ENCODE data around the gene TAGLN2. TPM values are rescaled to one million over a fixed set of nuclear protein-coding genes. Genes with fewer than 3 reads are reported as not detected.

Gene TAGLN2
- total RNA-seq, result 228 and 615 TPM in 2 replicates

GRCh38 chr1:159924791-159925718 lies at the start of gene TAGLN2:
TSS of gene TAGLN2 (minus strand) at chr1:159925507. CDS start at chr1:159920509, 4,998 bp downstream.

GRCh38 chr1:159953536-159954515 lies 28.5 kb upstream of the TAGLN2 start, which contains the start of gene SLAMF9:
TSS of gene SLAMF9 (minus strand) at chr1:159954237. CDS start at chr1:159954137, 100 bp downstream.

DNA sequence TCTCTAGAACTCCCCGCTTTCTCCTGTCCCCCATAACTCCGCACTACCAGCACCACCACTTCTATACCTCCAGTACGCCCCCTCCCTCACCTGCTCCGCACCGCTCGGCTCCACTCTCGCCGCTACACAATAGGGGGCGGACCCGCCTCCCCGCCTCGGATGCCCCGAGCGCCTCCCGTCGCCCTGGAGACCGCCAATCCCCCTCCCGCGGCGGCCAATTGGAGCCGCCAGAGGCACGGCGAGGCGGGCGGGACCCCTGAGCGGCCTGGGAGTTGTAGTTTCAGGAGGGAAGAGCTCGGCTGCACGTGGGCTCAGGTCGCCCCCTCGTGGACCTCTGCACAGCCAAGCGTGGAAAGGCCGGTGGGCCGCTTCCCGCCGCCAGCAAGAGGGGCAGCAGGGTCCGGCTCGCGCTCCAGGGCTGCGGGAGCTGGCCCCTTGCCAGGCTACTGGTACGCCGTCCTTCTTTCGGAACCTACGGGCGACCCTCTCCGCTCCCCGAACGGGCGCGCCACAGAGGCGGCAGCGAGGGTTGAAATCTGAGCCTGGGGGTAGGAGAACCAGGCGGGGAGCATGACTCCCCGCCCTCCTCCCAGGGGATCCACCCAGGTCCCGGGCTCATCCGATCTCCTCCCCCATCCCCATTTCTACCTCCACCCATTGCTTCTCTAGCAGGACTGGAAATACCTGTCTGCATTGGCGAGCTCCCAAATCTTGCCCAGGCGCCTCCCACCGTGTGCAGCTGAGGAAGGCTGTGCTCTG lies 20.4 kb upstream of the TAGLN2 start, which contains the start of gene IGSF9:
TSS of gene IGSF9 (minus strand) at position 131 of the 759 bp plus-strand sequence. CDS start 2,159 bp downstream, outside the sequence.

DNA sequence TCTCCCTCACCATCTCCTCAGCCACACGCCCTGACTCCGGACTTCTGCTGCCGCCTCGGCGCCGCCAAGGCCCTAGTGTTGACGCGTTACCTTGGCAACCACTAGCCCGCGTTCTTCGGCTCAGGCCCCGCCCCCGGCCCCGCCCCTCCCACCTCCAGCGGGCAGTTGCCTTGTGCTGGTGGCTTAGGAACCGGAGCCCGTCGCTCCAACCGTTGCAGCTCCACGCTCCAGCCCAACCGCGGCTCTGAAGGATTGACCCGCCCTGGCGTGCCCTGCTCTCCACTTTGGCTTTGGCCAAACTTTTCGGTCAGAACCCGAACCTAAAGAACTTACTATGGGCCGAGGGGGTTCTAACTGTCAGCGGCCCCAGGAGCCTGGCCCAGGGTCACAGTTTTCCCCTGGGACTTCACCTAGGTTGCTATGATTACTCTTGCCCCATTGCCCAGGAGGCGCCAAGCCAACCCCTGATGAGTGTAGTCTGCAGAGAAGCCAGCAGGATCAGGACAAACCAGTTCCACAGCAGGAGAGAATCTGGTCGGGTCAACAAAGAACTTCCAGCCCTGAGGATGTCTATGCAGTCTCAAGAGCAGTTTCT lies 25.1 kb downstream of the TAGLN2 start, which contains the start of gene CFAP45:
TSS of gene CFAP45 (minus strand) at position 80 of the 595 bp plus-strand sequence. CDS start at position 13, 67 bp downstream.

Small RNAs within 50 kb of the gene (small RNA-seq; reads per million reads assigned to genes)
- gene MIR4259 (ENCODE audit: low replicate concordance), result not detected

Other genes starting within 250 kb of the TAGLN2 start
- gene CRP, start 210.9 kb downstream of the TAGLN2 start, total RNA-seq, result not detected in 2 replicates
- 0.88 and 11.3 TPM in 2 replicates for gene DUSP23, start 144.5 kb downstream of the TAGLN2 start, total RNA-seq
- gene FCRL6, start 123.1 kb downstream of the TAGLN2 start, total RNA-seq, result not detected in 2 replicates
- gene SLAMF8, start 98.6 kb downstream of the TAGLN2 start, total RNA-seq, result 0.72 TPM in 1 of 2 replicates, not detected in the other
- gene VSIG8, start 62.9 kb downstream of the TAGLN2 start, total RNA-seq, result 0.22 and 0.43 TPM in 2 replicates
- 0.44 and 1.3 TPM in 2 replicates for gene CFAP45, start 25.3 kb downstream of the TAGLN2 start, total RNA-seq
- gene IGSF9, start 20.1 kb upstream of the TAGLN2 start, total RNA-seq, result not detected in 2 replicates
- not detected in 2 replicates for gene SLAMF9, start 28.7 kb upstream of the TAGLN2 start, total RNA-seq
- 3.7 and 7.2 TPM in 2 replicates for gene PIGM, start 106.5 kb upstream of the TAGLN2 start, total RNA-seq
- not detected in 2 replicates for gene KCNJ10, start 144.7 kb upstream of the TAGLN2 start, total RNA-seq
- gene KCNJ9, start 156.0 kb upstream of the TAGLN2 start, total RNA-seq, result not detected in 2 replicates
- gene IGSF8, start 173.1 kb upstream of the TAGLN2 start, total RNA-seq, result 18.6 and 24.9 TPM in 2 replicates
- under 0.01 TPM in 1 of 2 replicates, not detected in the other for gene ATP1A2, start 190.3 kb upstream of the TAGLN2 start, total RNA-seq
- not detected in 2 replicates for gene ATP1A4, start 226.1 kb upstream of the TAGLN2 start, total RNA-seq

All from placental pericyte (primary cell).